ENCODE results near the gene CFAP65. TPM values are rescaled to one million over a fixed set of nuclear protein-coding genes. Genes with fewer than 3 reads are reported as not detected.
A peak's percentile ranks its signal among the peaks of the same experiment; 100 is the strongest.

The CFAP65 gene
- polyA plus RNA-seq, 3 donors, result not detected

- H3K4me1 Mint-ChIP-seq, result peaks cover 11% of the 10 kb centered on the region
- no peak overlapping the region for H3K27ac ChIP-seq (ENCODE audit: low read depth in 1 of 2, low read length in 2 of 2)
- H3K4me2 ChIP-seq (replicated peaks; ENCODE audit: extremely low read depth, low read length, poor library complexity, severe bottlenecking), result no peak overlapping the region
- intact Hi-C loops (cut with micrococcal nuclease), result no loop called here
- H3K4me3 Mint-ChIP-seq, result peak overlapping the region in 1 of 2 donors; percentile 72
- H3K9me3 Mint-ChIP-seq, result peaks cover 2 to 36% (median 22%) of the 10 kb centered on the region in 7 donors
- H3K4me3 ChIP-seq (replicated peaks in 1 of 3; ENCODE audit: low read depth in 2 of 3, low read length in 3 of 3), result no peak overlapping the region
- peaks cover 0 to 4% of the 10 kb centered on the region in 2 donors for H3K36me3 Mint-ChIP-seq
- H3K27ac Mint-ChIP-seq, result no peak overlapping the region
- no peak for TF ChIP-seq CTCF (IDR thresholded peaks at IDR 0.05)
- H3K27me3 Mint-ChIP-seq (ENCODE audit: low read depth in 3 of 3), result peaks cover 79 to 89% (median 84%) of the 10 kb centered on the region in 3 donors
- H3K9ac ChIP-seq (ENCODE audit: insufficient read depth, low read length, poor library complexity, severe bottlenecking), result no peak overlapping the region
- H4K20me1 ChIP-seq (ENCODE audit: insufficient read depth, low read length), result no peaks in the 10 kb centered on the region
- peaks cover 0 to 10% of the 10 kb centered on the region in 2 donors for H3K4me1 ChIP-seq (ENCODE audit: control insufficient read depth in 1 of 2, insufficient read depth in 2 of 2, low read length in 2 of 2)
- 2% methylated on average over 36 of the region's 42 CpGs for WGBS (ENCODE audit: insufficient coverage)
- no peak overlapping the region for H2AFZ ChIP-seq (ENCODE audit: insufficient read depth, low read depth, low read length, poor library complexity, severe bottlenecking)
- no peak for DNase-seq
- peaks cover 59 to 76% of the 10 kb centered on the region in 2 donors for H3K27me3 ChIP-seq (ENCODE audit: control insufficient read depth in 2 of 2, insufficient read depth in 2 of 2, low read length in 2 of 2)
- peaks cover 2 to 46% of the 10 kb centered on the region in 2 donors for H3K9me3 ChIP-seq (replicated peaks in 1 of 2; ENCODE audit: control insufficient read depth in 1 of 2, insufficient read depth in 1 of 2, low read length in 2 of 2)
- H3K36me3 ChIP-seq (replicated peaks in 1 of 2; ENCODE audit: control insufficient read depth in 1 of 2, insufficient read depth in 2 of 2, low read length in 2 of 2), result no peaks in the 10 kb centered on the region
- no peaks in the 10 kb centered on the region for H3K79me2 ChIP-seq (ENCODE audit: insufficient read depth, low read length)
Observed at GRCh38 chr2:218962859-218963492, 78.3 kb downstream of the CFAP65 start.

- Histone ChIP-seq H3K9ac (ENCODE audit: insufficient read depth, low read length, poor library complexity, severe bottlenecking) (no peak overlapping the region), H3K4me2 (replicated peaks; ENCODE audit: extremely low read depth, low read length, poor library complexity, severe bottlenecking) (no peak overlapping the region), H3K36me3 (replicated peaks in 1 of 2; ENCODE audit: control insufficient read depth in 1 of 2, insufficient read depth in 2 of 2, low read length in 2 of 2) (no peaks in the 10 kb centered on the region), H3K9me3 (replicated peaks in 1 of 2; ENCODE audit: control insufficient read depth in 1 of 2, insufficient read depth in 1 of 2, low read length in 2 of 2) (peaks cover 2 to 46% of the 10 kb centered on the region in 2 donors), H3K27me3 (ENCODE audit: control insufficient read depth in 2 of 2, insufficient read depth in 2 of 2, low read length in 2 of 2) (peaks cover 68 to 87% of the 10 kb centered on the region in 2 donors), H3K27ac (ENCODE audit: low read depth in 1 of 2, low read length in 2 of 2) (no peak overlapping the region), H3K79me2 (ENCODE audit: insufficient read depth, low read length) (no peaks in the 10 kb centered on the region), H3K4me1 (ENCODE audit: control insufficient read depth in 1 of 2, insufficient read depth in 2 of 2, low read length in 2 of 2) (peaks cover 0 to 10% of the 10 kb centered on the region in 2 donors), H2AFZ (ENCODE audit: insufficient read depth, low read depth, low read length, poor library complexity, severe bottlenecking) (no peak overlapping the region), H4K20me1 (ENCODE audit: insufficient read depth, low read length) (no peaks in the 10 kb centered on the region), H3K4me3 (replicated peaks in 1 of 3; ENCODE audit: low read depth in 2 of 3, low read length in 3 of 3) (no peak overlapping the region)
- Mint-ChIP-seq H3K27ac (peak overlapping the region in 1 of 7 donors; percentile 41), H3K27me3 (ENCODE audit: low read depth in 3 of 3) (peaks cover 81 to 91% (median 83%) of the 10 kb centered on the region in 3 donors), H3K9me3 (peaks cover 2 to 36% (median 22%) of the 10 kb centered on the region in 7 donors), H3K4me3 (peak overlapping the region in 1 of 2 donors; percentile 73), H3K36me3 (peaks cover 0 to 4% of the 10 kb centered on the region in 2 donors), H3K4me1 (peaks cover 11% of the 10 kb centered on the region)
- no peak for TF ChIP-seq CTCF (IDR thresholded peaks at IDR 0.05)
- intact Hi-C loops (cut with micrococcal nuclease), result no loop called here
- no peak for DNase-seq
- 18% methylated on average over 16 of the region's 34 CpGs for WGBS (ENCODE audit: insufficient coverage)
Observed at GRCh38 chr2:218961651-218962570, 79.4 kb downstream of the CFAP65 start.
